ENCODE data around the gene FRMPD4. TPM values are rescaled to one million over a fixed set of nuclear protein-coding genes. Genes with fewer than 3 reads are reported as not detected.

FRMPD4 gene
- total and polyA plus RNA-seq, 2 experiments from 2014 or later = 0.19 to 0.80 TPM

DNA sequence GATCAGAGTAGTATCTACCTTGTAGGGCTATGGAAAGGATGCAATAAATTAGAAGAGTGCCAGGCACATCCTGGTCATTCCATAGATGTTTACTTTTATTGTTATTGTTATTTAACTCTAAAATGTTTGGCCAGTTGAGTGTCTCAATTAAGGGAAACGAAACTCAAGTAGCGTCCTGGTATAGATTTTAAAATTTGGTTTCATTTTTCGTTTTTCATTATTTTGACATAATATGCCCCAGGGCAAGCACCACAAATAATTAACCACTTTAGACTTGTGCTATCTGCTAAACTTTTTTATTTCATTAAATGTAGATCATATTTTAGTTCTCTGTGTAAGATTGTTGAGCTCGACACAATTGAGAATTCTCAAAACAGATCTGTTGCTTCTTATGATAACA, 473.2 kb downstream of the FRMPD4 start (continued):
- TF ChIP-seq ZNF462 (CRISPR knock-in tag; IDR thresholded peaks at IDR 0.05) (no peak), ZNF331 (CRISPR knock-in tag; IDR thresholded peaks at IDR 0.05; ENCODE audit: low read depth) (no peak)
- TF ChIP-seq, protein P1, sequence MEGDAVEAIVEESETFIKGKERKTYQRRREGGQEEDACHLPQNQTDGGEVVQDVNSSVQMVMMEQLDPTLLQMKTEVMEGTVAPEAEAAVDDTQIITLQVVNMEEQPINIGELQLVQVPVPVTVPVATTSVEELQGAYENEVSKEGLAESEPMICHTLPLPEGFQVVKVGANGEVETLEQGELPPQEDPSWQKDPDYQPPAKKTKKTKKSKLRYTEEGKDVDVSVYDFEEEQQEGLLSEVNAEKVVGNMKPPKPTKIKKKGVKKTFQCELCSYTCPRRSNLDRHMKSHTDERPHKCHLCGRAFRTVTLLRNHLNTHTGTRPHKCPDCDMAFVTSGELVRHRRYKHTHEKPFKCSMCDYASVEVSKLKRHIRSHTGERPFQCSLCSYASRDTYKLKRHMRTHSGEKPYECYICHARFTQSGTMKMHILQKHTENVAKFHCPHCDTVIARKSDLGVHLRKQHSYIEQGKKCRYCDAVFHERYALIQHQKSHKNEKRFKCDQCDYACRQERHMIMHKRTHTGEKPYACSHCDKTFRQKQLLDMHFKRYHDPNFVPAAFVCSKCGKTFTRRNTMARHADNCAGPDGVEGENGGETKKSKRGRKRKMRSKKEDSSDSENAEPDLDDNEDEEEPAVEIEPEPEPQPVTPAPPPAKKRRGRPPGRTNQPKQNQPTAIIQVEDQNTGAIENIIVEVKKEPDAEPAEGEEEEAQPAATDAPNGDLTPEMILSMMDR (conservative IDR thresholded peaks at IDR 0.05; ENCODE audit: low read depth in 2 of 2) = no peak

DNA sequence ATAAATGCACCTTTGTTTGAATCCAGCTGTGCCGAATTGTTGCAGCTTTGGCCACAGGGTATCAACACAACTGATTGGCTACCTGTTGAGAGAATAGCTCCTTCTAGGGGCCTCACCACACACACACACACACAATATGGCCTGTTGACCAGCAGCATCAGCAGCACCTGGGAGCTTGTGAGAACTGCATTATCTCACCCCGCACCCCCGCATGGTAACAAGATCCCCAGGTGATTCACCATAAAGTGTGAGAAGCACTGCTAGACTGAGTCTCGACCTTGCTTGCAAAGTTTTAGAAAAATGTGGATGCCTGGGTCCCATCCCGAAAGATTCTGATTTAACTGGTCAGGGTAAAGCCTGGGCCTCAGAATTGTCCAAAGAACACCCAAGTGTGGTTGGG, 476.0 kb downstream of the FRMPD4 start:
- no peak overlapping the region for H3K27ac ChIP-seq (ENCODE audit: low read depth)
- no peak overlapping the region for H3K4me2 ChIP-seq
- Mint-ChIP-seq H3K4me1 (no peaks in the 10 kb centered on the region), H3K36me3 (ENCODE audit: low read depth) (no peaks in the 10 kb centered on the region), H3K27ac (no peak overlapping the region), H3K9me3 (no peaks in the 10 kb centered on the region), H3K4me3 (no peak overlapping the region), H3K27me3 (ENCODE audit: insufficient read depth, low read depth, poor library complexity) (no peaks in the 10 kb centered on the region)
- no peak for ATAC-seq
- no peaks in the 10 kb centered on the region for H3K4me1 ChIP-seq (ENCODE audit: insufficient read depth)
- H3K36me3 ChIP-seq (ENCODE audit: insufficient read depth) = no peaks in the 10 kb centered on the region
- H3F3A ChIP-seq (replicated peaks; ENCODE audit: low read depth) = no peaks in the 10 kb centered on the region
- H3K9me2 ChIP-seq (ENCODE audit: insufficient read depth) = no peaks in the 10 kb centered on the region
- no peak for DNase-seq (ENCODE audit: low spot score)
- no peaks in the 10 kb centered on the region for H4K20me1 ChIP-seq (replicated peaks; ENCODE audit: insufficient read depth)
- no peak overlapping the region for H3K4me3 ChIP-seq
- H2AFZ ChIP-seq = no peak overlapping the region
- no peaks in the 10 kb centered on the region for H3K27me3 ChIP-seq (ENCODE audit: insufficient read depth)
- no peaks in the 10 kb centered on the region for H3K79me2 ChIP-seq (replicated peaks; ENCODE audit: insufficient read depth)
- TF ChIP-seq, protein P1 (conservative IDR thresholded peaks at IDR 0.05; ENCODE audit: low read depth in 2 of 2) = no peak
- no peak for TF ChIP-seq STAT1 (IDR thresholded peaks at IDR 0.05; ENCODE audit: unreplicated experiment)
- no peak for TF ChIP-seq JUNB (IDR thresholded peaks at IDR 0.05; ENCODE audit: unreplicated experiment)
- TF ChIP-seq ZNF331 (CRISPR knock-in tag; IDR thresholded peaks at IDR 0.05; ENCODE audit: low read depth) = no peak
- TF ChIP-seq, protein P2, sequence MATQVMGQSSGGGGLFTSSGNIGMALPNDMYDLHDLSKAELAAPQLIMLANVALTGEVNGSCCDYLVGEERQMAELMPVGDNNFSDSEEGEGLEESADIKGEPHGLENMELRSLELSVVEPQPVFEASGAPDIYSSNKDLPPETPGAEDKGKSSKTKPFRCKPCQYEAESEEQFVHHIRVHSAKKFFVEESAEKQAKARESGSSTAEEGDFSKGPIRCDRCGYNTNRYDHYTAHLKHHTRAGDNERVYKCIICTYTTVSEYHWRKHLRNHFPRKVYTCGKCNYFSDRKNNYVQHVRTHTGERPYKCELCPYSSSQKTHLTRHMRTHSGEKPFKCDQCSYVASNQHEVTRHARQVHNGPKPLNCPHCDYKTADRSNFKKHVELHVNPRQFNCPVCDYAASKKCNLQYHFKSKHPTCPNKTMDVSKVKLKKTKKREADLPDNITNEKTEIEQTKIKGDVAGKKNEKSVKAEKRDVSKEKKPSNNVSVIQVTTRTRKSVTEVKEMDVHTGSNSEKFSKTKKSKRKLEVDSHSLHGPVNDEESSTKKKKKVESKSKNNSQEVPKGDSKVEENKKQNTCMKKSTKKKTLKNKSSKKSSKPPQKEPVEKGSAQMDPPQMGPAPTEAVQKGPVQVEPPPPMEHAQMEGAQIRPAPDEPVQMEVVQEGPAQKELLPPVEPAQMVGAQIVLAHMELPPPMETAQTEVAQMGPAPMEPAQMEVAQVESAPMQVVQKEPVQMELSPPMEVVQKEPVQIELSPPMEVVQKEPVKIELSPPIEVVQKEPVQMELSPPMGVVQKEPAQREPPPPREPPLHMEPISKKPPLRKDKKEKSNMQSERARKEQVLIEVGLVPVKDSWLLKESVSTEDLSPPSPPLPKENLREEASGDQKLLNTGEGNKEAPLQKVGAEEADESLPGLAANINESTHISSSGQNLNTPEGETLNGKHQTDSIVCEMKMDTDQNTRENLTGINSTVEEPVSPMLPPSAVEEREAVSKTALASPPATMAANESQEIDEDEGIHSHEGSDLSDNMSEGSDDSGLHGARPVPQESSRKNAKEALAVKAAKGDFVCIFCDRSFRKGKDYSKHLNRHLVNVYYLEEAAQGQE (IDR thresholded peaks at IDR 0.05; ENCODE audit: unreplicated experiment) = no peak
- TF ChIP-seq NANOG (IDR thresholded peaks at IDR 0.05; ENCODE audit: borderline replicate concordance) = no peak

Data from GM23338 (cell line).